HEK293 (cell line): ENCODE data around the gene RNU1-4.
A peak's percentile ranks its signal among the peaks of the same experiment; 100 is the strongest.

Experiments
- HOXD13 ChIP-seq: sonication (generic); formaldehyde crosslinking; IDR thresholded peaks from 2 replicates; pipeline ENCODE4 v1.8.0; 2022; ENCODE audit warnings: missing genetic modification reagents, borderline replicate concordance
- MEIS1 ChIP-seq: sonication (generic); formaldehyde crosslinking; IDR thresholded peaks from 2 replicates; pipeline ENCODE4 v1.8.1; 2022; ENCODE audit warnings: missing genetic modification reagents, mild to moderate bottlenecking, borderline replicate concordance
- MZF1 ChIP-seq: fragments of 450-650 bp; formaldehyde crosslinking; IDR thresholded peaks from 2 replicates; pipeline ENCODE4 v1.5.1; 2017; ENCODE audit warnings: missing biosample characterization, missing genetic modification characterization, borderline replicate concordance
- OVOL3 ChIP-seq: fragments of 450-650 bp; formaldehyde crosslinking; IDR thresholded peaks from 2 replicates; pipeline ENCODE4 v1.5.1; 2016; ENCODE audit warnings: missing biosample characterization, missing genetic modification characterization
- PRDM1 ChIP-seq: fragments of 450-650 bp; formaldehyde crosslinking; IDR thresholded peaks from 2 replicates; pipeline ENCODE4; 2016; ENCODE audit warnings: missing biosample characterization, missing genetic modification characterization
- RBAK ChIP-seq: fragments of 450-650 bp; formaldehyde crosslinking; IDR thresholded peaks from 2 replicates; pipeline ENCODE4 v1.5.1; 2016; ENCODE audit warnings: missing biosample characterization, missing genetic modification characterization
- REPIN1 ChIP-seq: fragments of 450-650 bp; formaldehyde crosslinking; IDR thresholded peaks from 2 replicates; pipeline ENCODE4 v1.5.1; 2017; ENCODE audit warnings: missing biosample characterization, missing genetic modification characterization, low read depth
- SCRT2 ChIP-seq: fragments of 450-650 bp; formaldehyde crosslinking; IDR thresholded peaks from 2 replicates; pipeline ENCODE4 v1.5.1; 2016; ENCODE audit warnings: missing biosample characterization, missing genetic modification characterization
- TCF7L2 ChIP-seq: IDR thresholded peaks from 2 replicates; pipeline ENCODE4 v1.6.1; 2011; ENCODE audit warnings: low read depth, mild to moderate bottlenecking, inconsistent platforms, low read length, moderate library complexity, borderline replicate concordance
- WT1 ChIP-seq: fragments of 450-650 bp; formaldehyde crosslinking; IDR thresholded peaks from 2 replicates; pipeline ENCODE4 v1.5.1; 2016; ENCODE audit warnings: missing biosample characterization, missing genetic modification characterization
- ZBTB26 ChIP-seq: fragments of 450-650 bp; formaldehyde crosslinking; optimal IDR thresholded peaks from 2 replicates; pipeline ENCODE3; 2016; ENCODE audit warnings: missing biosample characterization, mild to moderate bottlenecking, missing genetic modification characterization
- ZEB2 ChIP-seq: fragments of 450-650 bp; formaldehyde crosslinking; IDR thresholded peaks from 2 replicates; pipeline ENCODE4 v1.5.1; 2016; ENCODE audit warnings: missing biosample characterization, missing genetic modification characterization
- ZNF10 ChIP-seq: fragments of 450-650 bp; formaldehyde crosslinking; IDR thresholded peaks from 2 replicates; pipeline ENCODE4 v1.5.1; 2017; ENCODE audit warnings: missing biosample characterization, missing genetic modification characterization
- ZNF112 ChIP-seq: fragments of 450-650 bp; formaldehyde crosslinking; IDR thresholded peaks from 2 replicates; pipeline ENCODE4 v1.5.0; 2017; ENCODE audit warnings: missing biosample characterization, missing genetic modification characterization
- ZNF114 ChIP-seq: fragments of 450-650 bp; formaldehyde crosslinking; IDR thresholded peaks from 2 replicates; pipeline ENCODE4 v1.5.0; 2017; ENCODE audit warnings: missing biosample characterization, missing genetic modification characterization
- ZNF132 ChIP-seq: fragments of 450-650 bp; formaldehyde crosslinking; IDR thresholded peaks from 2 replicates; pipeline ENCODE4 v1.5.1; 2017; ENCODE audit warnings: missing biosample characterization, missing genetic modification characterization, borderline replicate concordance
- ZNF148 ChIP-seq: fragments of 450-650 bp; formaldehyde crosslinking; IDR thresholded peaks from 2 replicates; pipeline ENCODE4 v1.5.0; 2017; ENCODE audit warnings: missing biosample characterization, missing genetic modification characterization, borderline replicate concordance
- ZNF157 ChIP-seq: fragments of 450-650 bp; formaldehyde crosslinking; IDR thresholded peaks from 2 replicates; pipeline ENCODE4 v1.5.1; 2016; ENCODE audit warnings: missing biosample characterization, missing genetic modification characterization
- ZNF16 ChIP-seq: fragments of 450-650 bp; formaldehyde crosslinking; IDR thresholded peaks from 2 replicates; pipeline ENCODE4 v1.5.1; 2016; ENCODE audit warnings: low read depth, missing biosample characterization, missing genetic modification characterization
- ZNF202 ChIP-seq: fragments of 450-650 bp; formaldehyde crosslinking; IDR thresholded peaks from 2 replicates; pipeline ENCODE4 v1.5.1; 2016; ENCODE audit warnings: missing biosample characterization, missing genetic modification characterization, borderline replicate concordance
- ZNF280C ChIP-seq: fragments of 450-650 bp; formaldehyde crosslinking; IDR thresholded peaks from 2 replicates; pipeline ENCODE4 v1.5.1; 2016; ENCODE audit warnings: missing biosample characterization, missing genetic modification characterization
- ZNF354C ChIP-seq: fragments of 450-650 bp; formaldehyde crosslinking; IDR thresholded peaks from 2 replicates; pipeline ENCODE4 v1.5.1; 2016; ENCODE audit warnings: missing biosample characterization, missing genetic modification characterization, low read depth, borderline replicate concordance
- ZNF521 ChIP-seq: fragments of 450-650 bp; formaldehyde crosslinking; IDR thresholded peaks from 2 replicates; pipeline ENCODE4 v1.5.1; 2017; ENCODE audit warnings: missing biosample characterization, mild to moderate bottlenecking, missing genetic modification characterization
- ZNF548 ChIP-seq: fragments of 450-650 bp; formaldehyde crosslinking; IDR thresholded peaks from 2 replicates; pipeline ENCODE4 v1.5.1; 2016; ENCODE audit warnings: missing biosample characterization, missing genetic modification characterization
- ZNF555 ChIP-seq: fragments of 450-650 bp; formaldehyde crosslinking; conservative IDR thresholded peaks from 2 replicates; pipeline ENCODE4 v1.5.1; 2017; ENCODE audit warnings: missing biosample characterization, mild to moderate bottlenecking, missing genetic modification characterization, inconsistent platforms
- ZNF560 ChIP-seq: fragments of 450-650 bp; formaldehyde crosslinking; IDR thresholded peaks from 2 replicates; pipeline ENCODE4 v1.5.1; 2017; ENCODE audit warnings: missing biosample characterization, missing genetic modification characterization, borderline replicate concordance
- ZNF596 ChIP-seq: fragments of 450-650 bp; IDR thresholded peaks from 2 replicates; pipeline ENCODE4 v1.5.0; 2018; ENCODE audit warnings: missing biosample characterization, mild to moderate bottlenecking, missing genetic modification characterization, moderate library complexity
- ZNF600 ChIP-seq: fragments of 450-650 bp; formaldehyde crosslinking; IDR thresholded peaks from 2 replicates; pipeline ENCODE4 v1.5.1; 2016; ENCODE audit warnings: missing biosample characterization, missing genetic modification characterization
- TF ChIP-seq, protein P1 (sequence below): fragments of 450-650 bp; formaldehyde crosslinking; conservative IDR thresholded peaks from 2 replicates; pipeline ENCODE4 v1.5.1; 2016; ENCODE audit warnings: low read depth, missing biosample characterization, missing genetic modification characterization

Gene RNU1-4

GRCh38 chr1:16727190-16728111 is 12.9 kb upstream of the RNU1-4 start (continued):
- TF ChIP-seq ZNF148 (0 out of 2 replicates have a peak, but pooled peaks have one; percentile 32), MEIS1 (0 out of 2 replicates have a peak, but pooled peaks have one; percentile 11), TCF7L2 (no peak), MZF1 (tag by site-specific recombination) (peak; percentile 89), ZNF596 (tag by site-specific recombination) (no peak), RBAK (tag by site-specific recombination) (no peak), ZNF560 (tag by site-specific recombination) (no peak), ZBTB26 (tag by site-specific recombination) (peak; percentile 32), ZNF600 (tag by site-specific recombination) (peak; percentile 93), ZNF10 (tag by site-specific recombination) (peak; percentile 25; the same call in 1 of the 2 replicates), ZNF354C (tag by site-specific recombination) (no peak), ZNF548 (tag by site-specific recombination) (no peak), WT1 (tag by site-specific recombination) (peak; percentile 47), ZNF555 (tag by site-specific recombination) (no peak), REPIN1 (tag by site-specific recombination) (0 out of 2 replicates have a peak, but pooled peaks have one; percentile 55), ZNF202 (tag by site-specific recombination) (no peak), ZNF16 (tag by site-specific recombination) (no peak), ZNF157 (tag by site-specific recombination) (no peak), ZNF280C (tag by site-specific recombination) (no peak), ZNF521 (tag by site-specific recombination) (no peak), SCRT2 (tag by site-specific recombination) (peak; percentile 100), HOXD13 (no peak), PRDM1 (tag by site-specific recombination) (peak; percentile 80; the same call in 1 of the 2 replicates), ZNF112 (tag by site-specific recombination) (no peak), ZEB2 (tag by site-specific recombination) (peak; percentile 97), OVOL3 (tag by site-specific recombination) (0 out of 2 replicates have a peak, but pooled peaks have one; percentile 35), ZNF132 (no peak), ZNF114 (tag by site-specific recombination) (no peak)
- TF ChIP-seq, protein P1, sequence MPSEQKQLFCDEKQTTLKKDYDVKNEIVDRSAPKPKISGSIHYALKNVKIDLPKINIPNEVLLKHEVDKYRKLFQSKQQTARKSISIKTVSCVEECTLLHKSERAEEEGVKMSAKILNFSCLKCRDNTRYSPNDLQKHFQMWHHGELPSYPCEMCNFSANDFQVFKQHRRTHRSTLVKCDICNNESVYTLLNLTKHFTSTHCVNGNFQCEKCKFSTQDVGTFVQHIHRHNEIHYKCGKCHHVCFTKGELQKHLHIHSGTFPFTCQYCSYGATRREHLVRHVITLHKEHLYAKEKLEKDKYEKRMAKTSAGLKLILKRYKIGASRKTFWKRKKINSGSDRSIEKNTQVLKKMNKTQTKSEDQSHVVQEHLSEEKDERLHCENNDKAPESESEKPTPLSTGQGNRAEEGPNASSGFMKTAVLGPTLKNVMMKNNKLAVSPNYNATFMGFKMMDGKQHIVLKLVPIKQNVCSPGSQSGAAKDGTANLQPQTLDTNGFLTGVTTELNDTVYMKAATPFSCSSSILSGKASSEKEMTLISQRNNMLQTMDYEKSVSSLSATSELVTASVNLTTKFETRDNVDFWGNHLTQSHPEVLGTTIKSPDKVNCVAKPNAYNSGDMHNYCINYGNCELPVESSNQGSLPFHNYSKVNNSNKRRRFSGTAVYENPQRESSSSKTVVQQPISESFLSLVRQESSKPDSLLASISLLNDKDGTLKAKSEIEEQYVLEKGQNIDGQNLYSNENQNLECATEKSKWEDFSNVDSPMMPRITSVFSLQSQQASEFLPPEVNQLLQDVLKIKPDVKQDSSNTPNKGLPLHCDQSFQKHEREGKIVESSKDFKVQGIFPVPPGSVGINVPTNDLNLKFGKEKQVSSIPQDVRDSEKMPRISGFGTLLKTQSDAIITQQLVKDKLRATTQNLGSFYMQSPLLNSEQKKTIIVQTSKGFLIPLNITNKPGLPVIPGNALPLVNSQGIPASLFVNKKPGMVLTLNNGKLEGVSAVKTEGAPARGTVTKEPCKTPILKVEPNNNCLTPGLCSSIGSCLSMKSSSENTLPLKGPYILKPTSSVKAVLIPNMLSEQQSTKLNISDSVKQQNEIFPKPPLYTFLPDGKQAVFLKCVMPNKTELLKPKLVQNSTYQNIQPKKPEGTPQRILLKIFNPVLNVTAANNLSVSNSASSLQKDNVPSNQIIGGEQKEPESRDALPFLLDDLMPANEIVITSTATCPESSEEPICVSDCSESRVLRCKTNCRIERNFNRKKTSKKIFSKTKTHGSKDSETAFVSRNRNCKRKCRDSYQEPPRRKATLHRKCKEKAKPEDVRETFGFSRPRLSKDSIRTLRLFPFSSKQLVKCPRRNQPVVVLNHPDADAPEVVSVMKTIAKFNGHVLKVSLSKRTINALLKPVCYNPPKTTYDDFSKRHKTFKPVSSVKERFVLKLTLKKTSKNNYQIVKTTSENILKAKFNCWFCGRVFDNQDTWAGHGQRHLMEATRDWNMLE (tag by site-specific recombination): no peak
